Measurements from ENCODE around the gene SLC12A7.
"Not testable (repeated sequence)": the region's sequence is repeated elsewhere in the genome, so short reads cannot be mapped to it uniquely, and the experiment has no call there.

GRCh38 chr5:1021969-1022336, 89.9 kb downstream of the SLC12A7 start:
- not testable (repeated sequence) for TF ChIP-seq CTCF, POLR2A (IDR thresholded peaks at IDR 0.05)
